Endothelial cell (in vitro differentiated cells): Measurements from ENCODE around the gene ATXN1. TPM values are rescaled to one million over a fixed set of nuclear protein-coding genes. Genes with fewer than 3 reads are reported as not detected.

Source experiments
- DNase-seq: peaks from one replicate; pipeline ENCODE4 v3.0.0; 2021; ENCODE audit warnings: low spot score
- H3K27ac Mint-ChIP-seq: one replicate; pipeline ENCODE4 v1.8.0; 2021; ENCODE audit warnings: mixed read lengths, inconsistent platforms; ENCODE audit not compliant: unreplicated experiment
- H3K27me3 Mint-ChIP-seq: one replicate; pipeline ENCODE4 v1.8.0; 2021; ENCODE audit warnings: mild to moderate bottlenecking, moderate library complexity, mixed read lengths, inconsistent platforms; ENCODE audit not compliant: unreplicated experiment
- H3K36me3 Mint-ChIP-seq: one replicate; pipeline ENCODE4 v1.8.0; 2021; ENCODE audit warnings: mild to moderate bottlenecking, low read depth, mixed read lengths, inconsistent platforms; ENCODE audit not compliant: unreplicated experiment
- H3K4me1 Mint-ChIP-seq: one replicate; pipeline ENCODE4 v1.8.0; 2021; ENCODE audit warnings: mild to moderate bottlenecking, mixed read lengths, inconsistent platforms; ENCODE audit not compliant: unreplicated experiment
- H3K4me3 Mint-ChIP-seq: one replicate; pipeline ENCODE4 v1.8.0; 2021; ENCODE audit warnings: mild to moderate bottlenecking, mixed read lengths, inconsistent platforms; ENCODE audit not compliant: unreplicated experiment
- H3K9me3 Mint-ChIP-seq: one replicate; pipeline ENCODE4 v1.8.0; 2021; ENCODE audit warnings: mixed read lengths, inconsistent platforms; ENCODE audit not compliant: unreplicated experiment
- total RNA-seq: library from RNA; stranded (reverse); fragmentation: NEBNext Ultra II Directional; extraction: Animal tissue kit (Norgen Biotek cat#: 25700); gene quantifications from one replicate; pipeline ENCODE4 v1.2.1, GENCODE V29; 2021; ENCODE audit not compliant: unreplicated experiment
- TF ChIP-seq, protein P1 (sequence below): fragments of 200-600 bp; sonication (generic); IDR thresholded peaks from one replicate; pipeline ENCODE4 v1.5.0; 2021; ENCODE audit warnings: antibody characterized with exemption; ENCODE audit not compliant: unreplicated experiment

The ATXN1 gene
- total RNA-seq, 1 donor from 2014 or later: 18.7 TPM

DNA sequence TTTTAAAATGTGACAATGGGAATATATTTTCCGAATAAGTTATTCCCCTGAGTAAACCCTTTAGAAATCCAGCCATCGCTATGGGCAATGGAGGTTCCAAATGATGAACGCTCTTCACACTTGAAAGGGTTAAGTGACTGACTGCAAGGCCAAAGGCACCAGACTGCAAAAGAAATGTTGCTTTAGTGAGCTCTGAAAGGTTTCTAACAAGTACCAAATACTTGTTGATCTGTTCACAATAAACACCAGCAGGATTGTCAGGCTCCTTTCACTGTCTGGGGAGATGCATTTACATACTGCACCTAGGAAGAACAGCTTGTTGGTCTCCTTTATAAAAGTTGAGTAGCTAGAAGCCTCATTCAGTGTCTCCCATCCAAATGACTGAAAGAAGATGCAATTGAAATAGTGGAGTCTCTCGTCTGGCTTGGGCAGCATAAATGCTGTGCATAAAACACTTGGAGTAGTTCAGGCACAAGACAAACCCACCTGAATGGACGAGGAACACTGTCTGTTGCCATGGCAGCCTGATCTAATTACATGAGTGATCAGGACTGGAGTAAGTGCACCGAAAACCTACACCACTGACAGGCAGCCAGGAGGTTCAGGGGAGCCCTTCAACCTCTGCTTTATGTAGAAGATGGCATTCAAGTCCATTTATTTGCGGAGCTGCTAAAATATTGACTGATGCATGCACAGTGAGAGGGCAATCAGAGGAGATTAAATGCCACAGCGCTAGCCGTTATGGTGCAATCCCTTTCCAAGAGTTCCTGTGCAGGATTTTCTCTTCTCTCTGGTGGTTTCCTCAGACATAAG lies 2.9 kb downstream of the ATXN1 start:
- Mint-ChIP-seq H3K4me1 (peaks cover 18% of the 10 kb centered on the region), H3K36me3 (peaks cover 3% of the 10 kb centered on the region), H3K27me3 (peaks cover 5% of the 10 kb centered on the region), H3K27ac (peak overlapping the region; percentile 86), H3K9me3 (no peaks in the 10 kb centered on the region), H3K4me3 (peak overlapping the region; percentile 94)
- DNase-seq: peak; percentile 4
- TF ChIP-seq, protein P1, sequence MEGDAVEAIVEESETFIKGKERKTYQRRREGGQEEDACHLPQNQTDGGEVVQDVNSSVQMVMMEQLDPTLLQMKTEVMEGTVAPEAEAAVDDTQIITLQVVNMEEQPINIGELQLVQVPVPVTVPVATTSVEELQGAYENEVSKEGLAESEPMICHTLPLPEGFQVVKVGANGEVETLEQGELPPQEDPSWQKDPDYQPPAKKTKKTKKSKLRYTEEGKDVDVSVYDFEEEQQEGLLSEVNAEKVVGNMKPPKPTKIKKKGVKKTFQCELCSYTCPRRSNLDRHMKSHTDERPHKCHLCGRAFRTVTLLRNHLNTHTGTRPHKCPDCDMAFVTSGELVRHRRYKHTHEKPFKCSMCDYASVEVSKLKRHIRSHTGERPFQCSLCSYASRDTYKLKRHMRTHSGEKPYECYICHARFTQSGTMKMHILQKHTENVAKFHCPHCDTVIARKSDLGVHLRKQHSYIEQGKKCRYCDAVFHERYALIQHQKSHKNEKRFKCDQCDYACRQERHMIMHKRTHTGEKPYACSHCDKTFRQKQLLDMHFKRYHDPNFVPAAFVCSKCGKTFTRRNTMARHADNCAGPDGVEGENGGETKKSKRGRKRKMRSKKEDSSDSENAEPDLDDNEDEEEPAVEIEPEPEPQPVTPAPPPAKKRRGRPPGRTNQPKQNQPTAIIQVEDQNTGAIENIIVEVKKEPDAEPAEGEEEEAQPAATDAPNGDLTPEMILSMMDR: no peak

- Mint-ChIP-seq H3K36me3 (peaks cover 3% of the 10 kb centered on the region), H3K4me1 (peaks cover 18% of the 10 kb centered on the region), H3K27me3 (peaks cover 5% of the 10 kb centered on the region), H3K4me3 (no peak overlapping the region), H3K27ac (no peak overlapping the region), H3K9me3 (no peaks in the 10 kb centered on the region)
- TF ChIP-seq, protein P1: no peak
- no peak for DNase-seq
These were observed 3.9 kb downstream of the ATXN1 start for GRCh38 chr6:16757332-16757731.

DNA sequence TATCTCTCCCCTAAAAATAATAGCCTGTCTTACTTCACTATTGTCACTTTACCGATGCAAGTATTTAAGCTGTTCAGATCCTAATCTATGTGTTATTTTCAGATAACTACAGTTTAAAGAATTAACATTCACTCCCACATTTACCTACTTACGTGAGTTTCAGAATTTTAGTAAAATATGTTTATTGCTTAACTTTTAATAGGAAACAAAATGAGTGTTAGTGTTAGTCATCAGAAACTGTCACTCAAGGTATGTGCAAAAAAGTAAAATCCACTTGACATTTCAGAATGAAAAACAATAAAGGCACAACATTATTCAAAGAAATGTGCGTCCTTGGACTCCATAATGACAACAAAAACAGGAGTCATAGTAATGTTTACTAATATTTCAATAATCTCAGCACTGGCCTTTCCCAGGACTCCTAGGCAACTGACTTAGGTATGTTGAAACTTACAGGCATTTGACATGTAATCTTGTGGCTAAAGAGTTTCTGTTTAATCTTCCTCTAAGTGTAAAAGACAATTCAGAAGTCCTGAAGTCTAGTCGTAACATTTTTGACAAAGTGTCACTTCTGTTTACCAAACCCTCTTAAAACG lies 4.5 kb downstream of the ATXN1 start:
- TF ChIP-seq, protein P1: no peak
- Mint-ChIP-seq H3K36me3 (peaks cover 3% of the 10 kb centered on the region), H3K27me3 (peaks cover 5% of the 10 kb centered on the region), H3K27ac (no peak overlapping the region), H3K4me3 (no peak overlapping the region), H3K4me1 (peaks cover 20% of the 10 kb centered on the region), H3K9me3 (no peaks in the 10 kb centered on the region)
- DNase-seq: no peak

- H3K27me3 Mint-ChIP-seq: peaks cover 3% of the 10 kb centered on the region
- no peaks in the 10 kb centered on the region for H3K9me3 Mint-ChIP-seq
- DNase-seq: no peak
- H3K4me1 Mint-ChIP-seq: peaks cover 18% of the 10 kb centered on the region
- TF ChIP-seq, protein P1: no peak
- H3K4me3 Mint-ChIP-seq: no peak overlapping the region
- H3K36me3 Mint-ChIP-seq: no peaks in the 10 kb centered on the region
- H3K27ac Mint-ChIP-seq: no peak overlapping the region
These were observed 5.7 kb downstream of the ATXN1 start for GRCh38 chr6:16755544-16755943.

- no peak for DNase-seq
- H3K4me1 Mint-ChIP-seq: peaks cover 18% of the 10 kb centered on the region
- peaks cover 3% of the 10 kb centered on the region for H3K27me3 Mint-ChIP-seq
- TF ChIP-seq, protein P1: no peak
- H3K4me3 Mint-ChIP-seq: no peak overlapping the region
- no peaks in the 10 kb centered on the region for H3K36me3 Mint-ChIP-seq
- no peak overlapping the region for H3K27ac Mint-ChIP-seq
- H3K9me3 Mint-ChIP-seq: no peaks in the 10 kb centered on the region
These were observed 6.4 kb downstream of the ATXN1 start for GRCh38 chr6:16754876-16755275.
